Prostate gland (tissue), 2 donors: ENCODE measurements around the gene XPOT.

Experiments used
- POLR2A ChIP-seq: fragments of 450-650 bp; IDR thresholded peaks from one replicate; pipeline ENCODE4 v1.6.1; 2016; ENCODE audit warnings: antibody characterized with exemption, mild to moderate bottlenecking
- POLR2AphosphoS5 ChIP-seq: sonication (generic); formaldehyde crosslinking; IDR thresholded peaks from one replicate; pipeline ENCODE4 v1.6.1; 2017; ENCODE audit warnings: antibody characterized with exemption
- TF ChIP-seq, protein P1 (sequence below), 4 experiments: fragments of 200-600 bp in 2 of 4; fragments of 450-650 bp in 2 of 4; sonication (generic) in 2 of 4; IDR thresholded peaks; 1 replicate in 3 of 4; 2 replicates in 1 of 4; pipeline ENCODE4 v1.5.1; 2016 to 2019; ENCODE audit warnings: antibody characterized with exemption in 4 of 4, mild to moderate bottlenecking in 2 of 4, moderate library complexity in 2 of 4

GRCh38 chr12:64493513-64493912 is 89.3 kb downstream of the XPOT start:
- TF ChIP-seq, protein P1, sequence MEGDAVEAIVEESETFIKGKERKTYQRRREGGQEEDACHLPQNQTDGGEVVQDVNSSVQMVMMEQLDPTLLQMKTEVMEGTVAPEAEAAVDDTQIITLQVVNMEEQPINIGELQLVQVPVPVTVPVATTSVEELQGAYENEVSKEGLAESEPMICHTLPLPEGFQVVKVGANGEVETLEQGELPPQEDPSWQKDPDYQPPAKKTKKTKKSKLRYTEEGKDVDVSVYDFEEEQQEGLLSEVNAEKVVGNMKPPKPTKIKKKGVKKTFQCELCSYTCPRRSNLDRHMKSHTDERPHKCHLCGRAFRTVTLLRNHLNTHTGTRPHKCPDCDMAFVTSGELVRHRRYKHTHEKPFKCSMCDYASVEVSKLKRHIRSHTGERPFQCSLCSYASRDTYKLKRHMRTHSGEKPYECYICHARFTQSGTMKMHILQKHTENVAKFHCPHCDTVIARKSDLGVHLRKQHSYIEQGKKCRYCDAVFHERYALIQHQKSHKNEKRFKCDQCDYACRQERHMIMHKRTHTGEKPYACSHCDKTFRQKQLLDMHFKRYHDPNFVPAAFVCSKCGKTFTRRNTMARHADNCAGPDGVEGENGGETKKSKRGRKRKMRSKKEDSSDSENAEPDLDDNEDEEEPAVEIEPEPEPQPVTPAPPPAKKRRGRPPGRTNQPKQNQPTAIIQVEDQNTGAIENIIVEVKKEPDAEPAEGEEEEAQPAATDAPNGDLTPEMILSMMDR (IDR thresholded peaks at IDR 0.05), result no peak
- TF ChIP-seq POLR2AphosphoS5 (no peak), POLR2A (no peak)
